Measurements from ENCODE around the gene FMO3.

- no peak for TF ChIP-seq POLR2A (IDR thresholded peaks at IDR 0.05)
- TF ChIP-seq, protein P1, sequence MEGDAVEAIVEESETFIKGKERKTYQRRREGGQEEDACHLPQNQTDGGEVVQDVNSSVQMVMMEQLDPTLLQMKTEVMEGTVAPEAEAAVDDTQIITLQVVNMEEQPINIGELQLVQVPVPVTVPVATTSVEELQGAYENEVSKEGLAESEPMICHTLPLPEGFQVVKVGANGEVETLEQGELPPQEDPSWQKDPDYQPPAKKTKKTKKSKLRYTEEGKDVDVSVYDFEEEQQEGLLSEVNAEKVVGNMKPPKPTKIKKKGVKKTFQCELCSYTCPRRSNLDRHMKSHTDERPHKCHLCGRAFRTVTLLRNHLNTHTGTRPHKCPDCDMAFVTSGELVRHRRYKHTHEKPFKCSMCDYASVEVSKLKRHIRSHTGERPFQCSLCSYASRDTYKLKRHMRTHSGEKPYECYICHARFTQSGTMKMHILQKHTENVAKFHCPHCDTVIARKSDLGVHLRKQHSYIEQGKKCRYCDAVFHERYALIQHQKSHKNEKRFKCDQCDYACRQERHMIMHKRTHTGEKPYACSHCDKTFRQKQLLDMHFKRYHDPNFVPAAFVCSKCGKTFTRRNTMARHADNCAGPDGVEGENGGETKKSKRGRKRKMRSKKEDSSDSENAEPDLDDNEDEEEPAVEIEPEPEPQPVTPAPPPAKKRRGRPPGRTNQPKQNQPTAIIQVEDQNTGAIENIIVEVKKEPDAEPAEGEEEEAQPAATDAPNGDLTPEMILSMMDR (IDR thresholded peaks at IDR 0.05 in 8 of 11, conservative IDR thresholded peaks at IDR 0.05 in 3 of 11) = no peak
- no peak for TF ChIP-seq POLR2AphosphoS5 (IDR thresholded peaks at IDR 0.05)
Observed at GRCh38 chr1:171081763-171082201, 8.9 kb upstream of the FMO3 start.
